Left lung (tissue), 10 donors: ENCODE measurements around the gene DTWD2. TPM values are rescaled to one million over a fixed set of nuclear protein-coding genes. Genes with fewer than 3 reads are reported as not detected.
"Not testable (repeated sequence)": the region's sequence is repeated elsewhere in the genome, so short reads cannot be mapped to it uniquely, and the experiment has no call there.

Source experiments
- ATAC-seq: fragments of 200-7000 bp; cut with Tn5 transposase; one replicate; pipeline ENCODE4 v1.9.1; 2020; ENCODE audit warnings: moderate library complexity
- DNase-seq, 4 donors: peaks; one replicate each; pipeline ENCODE4 v3.0.0-alpha.2; 2013 to 2020
- H3K27ac ChIP-seq, 2 donors: fragments of 200-600 bp; sonication (generic) in 1 of 2; one replicate each; pipeline versions ENCODE4 v1.5.0 to v1.8.0; 2020 to 2021
- H3K27me3 ChIP-seq, 2 donors: fragments of 200-600 bp; sonication (generic) in 1 of 2; one replicate each; pipeline versions ENCODE4 v1.5.0 to v1.8.0; 2020 to 2021
- H3K36me3 ChIP-seq, 2 donors: fragments of 200-600 bp; sonication (generic) in 1 of 2; one replicate each; pipeline versions ENCODE4 v1.5.0 to v1.8.0; 2020 to 2021
- H3K4me1 ChIP-seq, 2 donors: fragments of 200-600 bp; one replicate each; pipeline ENCODE4 v1.8.0; 2021
- H3K4me3 ChIP-seq, 2 donors: fragments of 200-600 bp; sonication (generic) in 1 of 2; one replicate each; pipeline versions ENCODE4 v1.5.0 to v1.8.0; 2020 to 2021; ENCODE audit warnings: mild to moderate bottlenecking in 1 of 2
- H3K9me3 ChIP-seq, 2 donors: fragments of 200-600 bp; sonication (generic) in 1 of 2; one replicate each; pipeline versions ENCODE4 v1.5.0 to v1.8.0; 2020 to 2021
- intact Hi-C, 2 donors: fragments of 100-400 bp; cut with DNase I; formaldehyde crosslinking; loops; one replicate each; pipeline versions ENCODE4 v1.11.2 to v1.14.2; 2022
- polyA plus RNA-seq, 6 donors: library from polyadenylated mRNA; unstranded; fragments of 120-200 nt; gene quantifications; one replicate each; pipeline ENCODE4 v1.2.1, GENCODE V29; 2013; ENCODE audit not compliant: insufficient read length in 6 of 6
- total RNA-seq, 2 donors: library from RNA; stranded (reverse); fragmentation: NEBNext Ultra II Directional; extraction: Animal tissue kit (Norgen Biotek cat#: 25700); gene quantifications; one replicate each; pipeline ENCODE4 v1.2.1, GENCODE V29; 2021
- TF ChIP-seq, protein P1 (sequence below), 2 donors: fragments of 200-600 bp; sonication (generic) in 1 of 2; IDR thresholded peaks; one replicate each; pipeline versions ENCODE4 v1.5.0 to v1.8.0; 2021; ENCODE audit warnings: antibody characterized with exemption in 2 of 2
- donor health status: DM: no; HTN: yes; CAD: no.
- donor health status: DM: no; HTN: no; CAD: no.

Gene DTWD2
- total and polyA plus RNA-seq, 8 donors = 4.9 to 8.5 (median 7.1) TPM

GRCh38 chr5:118888556-118888955, 99.8 kb downstream of the DTWD2 start:
- Histone ChIP-seq H3K9me3 (no peaks in the 10 kb centered on the region), H3K27me3 (no peaks in the 10 kb centered on the region), H3K4me3 (no peak overlapping the region), H3K4me1 (no peaks in the 10 kb centered on the region), H3K27ac (no peak overlapping the region), H3K36me3 (no peaks in the 10 kb centered on the region)
- TF ChIP-seq, protein P1, sequence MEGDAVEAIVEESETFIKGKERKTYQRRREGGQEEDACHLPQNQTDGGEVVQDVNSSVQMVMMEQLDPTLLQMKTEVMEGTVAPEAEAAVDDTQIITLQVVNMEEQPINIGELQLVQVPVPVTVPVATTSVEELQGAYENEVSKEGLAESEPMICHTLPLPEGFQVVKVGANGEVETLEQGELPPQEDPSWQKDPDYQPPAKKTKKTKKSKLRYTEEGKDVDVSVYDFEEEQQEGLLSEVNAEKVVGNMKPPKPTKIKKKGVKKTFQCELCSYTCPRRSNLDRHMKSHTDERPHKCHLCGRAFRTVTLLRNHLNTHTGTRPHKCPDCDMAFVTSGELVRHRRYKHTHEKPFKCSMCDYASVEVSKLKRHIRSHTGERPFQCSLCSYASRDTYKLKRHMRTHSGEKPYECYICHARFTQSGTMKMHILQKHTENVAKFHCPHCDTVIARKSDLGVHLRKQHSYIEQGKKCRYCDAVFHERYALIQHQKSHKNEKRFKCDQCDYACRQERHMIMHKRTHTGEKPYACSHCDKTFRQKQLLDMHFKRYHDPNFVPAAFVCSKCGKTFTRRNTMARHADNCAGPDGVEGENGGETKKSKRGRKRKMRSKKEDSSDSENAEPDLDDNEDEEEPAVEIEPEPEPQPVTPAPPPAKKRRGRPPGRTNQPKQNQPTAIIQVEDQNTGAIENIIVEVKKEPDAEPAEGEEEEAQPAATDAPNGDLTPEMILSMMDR (IDR thresholded peaks at IDR 0.05) = no peak
- DNase-seq (no peak), ATAC-seq (no peak)
- intact Hi-C loops = no loop called here

DNA sequence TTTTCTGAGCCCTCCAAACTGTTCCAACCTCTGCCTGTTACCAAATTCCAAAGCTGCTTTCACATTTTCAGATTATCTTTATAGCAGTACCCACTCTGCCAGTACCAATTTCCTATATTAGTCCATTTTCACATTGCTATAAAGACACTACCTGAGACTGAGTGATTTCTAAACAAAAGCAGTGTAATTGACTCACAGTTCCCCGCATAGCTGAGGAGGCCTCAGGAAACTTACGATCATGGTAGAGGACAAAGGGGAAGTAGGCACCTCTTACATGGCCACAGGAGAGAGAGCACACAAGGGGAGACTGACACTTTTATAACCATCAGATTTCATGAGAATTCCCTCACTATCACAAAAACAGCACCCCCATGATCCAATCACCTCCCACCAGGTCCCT, 105.0 kb downstream of the DTWD2 start:
- no peak overlapping the region for H3K27ac ChIP-seq
- intact Hi-C loops = no loop called here
- no peak for DNase-seq
- TF ChIP-seq, protein P1 (IDR thresholded peaks at IDR 0.05) = no peak
- no peaks in the 10 kb centered on the region for H3K27me3 ChIP-seq
- no peaks in the 10 kb centered on the region for H3K4me1 ChIP-seq
- no peaks in the 10 kb centered on the region for H3K36me3 ChIP-seq
- no peak overlapping the region for H3K4me3 ChIP-seq
- peaks cover 0 to 8% of the 10 kb centered on the region in 2 donors for H3K9me3 ChIP-seq
- ATAC-seq = no peak

GRCh38 chr5:118882666-118883065, 105.7 kb downstream of the DTWD2 start:
- no peak for ATAC-seq
- no peak overlapping the region for H3K27ac ChIP-seq
- H3K9me3 ChIP-seq = peaks cover 0 to 15% of the 10 kb centered on the region in 2 donors
- H3K27me3 ChIP-seq = no peaks in the 10 kb centered on the region
- DNase-seq = no peak
- intact Hi-C loops = no loop called here
- H3K4me1 ChIP-seq = no peaks in the 10 kb centered on the region
- TF ChIP-seq, protein P1 (IDR thresholded peaks at IDR 0.05) = no peak
- H3K36me3 ChIP-seq = no peaks in the 10 kb centered on the region
- H3K4me3 ChIP-seq = no peak overlapping the region

- intact Hi-C loops, DNase-seq, H3K36me3 ChIP-seq, H3K27me3 ChIP-seq, H3K4me3 ChIP-seq, H3K27ac ChIP-seq, H3K4me1 ChIP-seq, ATAC-seq: not testable (repeated sequence)
- peaks cover 0 to 50% of the 10 kb centered on the region in 2 donors for H3K9me3 ChIP-seq
These were observed 111.5 kb downstream of the DTWD2 start for GRCh38 chr5:118876852-118877251.

GRCh38 chr5:118875131-118875530, 113.2 kb downstream of the DTWD2 start:
- intact Hi-C loops = no loop called here
- TF ChIP-seq, protein P1 (IDR thresholded peaks at IDR 0.05) = no peak

DNA sequence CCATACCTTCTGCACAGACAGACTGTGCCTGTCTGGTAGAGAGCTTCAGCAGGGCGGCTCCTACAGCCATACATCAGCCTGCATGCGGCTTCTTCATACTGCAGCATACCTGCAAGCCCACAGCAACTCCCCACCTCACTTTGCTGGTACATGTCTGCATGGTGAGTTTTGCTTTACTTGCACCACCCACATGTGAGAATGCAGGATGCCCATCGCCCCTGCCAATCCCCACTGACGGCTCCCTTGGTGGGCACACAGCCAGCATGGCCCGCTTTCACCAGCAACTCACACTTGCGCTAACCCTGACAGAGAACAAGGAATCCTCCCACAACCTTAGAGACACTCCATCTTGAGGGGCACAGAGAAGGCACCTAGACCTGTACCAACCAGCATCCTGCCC, 114.9 kb downstream of the DTWD2 start:
- no peaks in the 10 kb centered on the region for H3K4me1 ChIP-seq
- TF ChIP-seq, protein P1 (IDR thresholded peaks at IDR 0.05) = no peak
- no peak overlapping the region for H3K27ac ChIP-seq
- DNase-seq (no peak), ATAC-seq (no peak)
- H3K27me3 ChIP-seq = no peaks in the 10 kb centered on the region
- H3K36me3 ChIP-seq = no peaks in the 10 kb centered on the region
- no peak overlapping the region for H3K4me3 ChIP-seq
- H3K9me3 ChIP-seq = peaks cover 0 to 42% of the 10 kb centered on the region in 2 donors
- intact Hi-C loops = no loop called here

More at GRCh38 chr5:118875131-118875530, 113.2 kb downstream of the DTWD2 start:
- Histone ChIP-seq H3K27me3 (no peaks in the 10 kb centered on the region), H3K9me3 (peaks cover 0 to 50% of the 10 kb centered on the region in 2 donors), H3K4me3 (no peak overlapping the region), H3K4me1 (no peaks in the 10 kb centered on the region), H3K36me3 (no peaks in the 10 kb centered on the region), H3K27ac (no peak overlapping the region)
- no peak for ATAC-seq
- no peak for DNase-seq
